HEK293 (cell line): ENCODE results near the gene CCDC138.

Experiments
- CTCF ChIA-PET: fragments of 350-600 bp; formaldehyde crosslinking; extraction: SDS; loops from one replicate; lab custom pipeline; 2021; ENCODE audit warnings: antibody characterized with exemption; lab: Yijun Ruan, JAX
- POLR2A ChIA-PET: fragments of 300-600 bp; formaldehyde crosslinking; extraction: SDS; loops from one replicate; lab custom pipeline; 2020; ENCODE audit warnings: antibody characterized with exemption, inconsistent platforms; lab: Yijun Ruan, JAX
- H3K27ac ChIP-seq: fragments of 200-500 bp; sonication (Bioruptor generic); 2 replicates; pipeline ENCODE4 v1.5.1; 2014; ENCODE audit warnings: low read depth, low read length, control low read depth, inconsistent platforms; ENCODE audit errors: extremely low read depth
- H3K36me3 ChIP-seq, 2 experiments: fragments of 200-500 bp in 1 of 2; sonication (Bioruptor generic) in 1 of 2; 1 replicate in 1 of 2; 2 replicates in 1 of 2; pipeline ENCODE4 v1.5.1; 2014 to 2017; ENCODE audit warnings: inconsistent platforms in 2 of 2, low read length in 2 of 2; ENCODE audit not compliant: control insufficient read depth in 2 of 2, insufficient read depth in 1 of 2
- H3K4me1 ChIP-seq: fragments of 200-500 bp; sonication (Bioruptor generic); 2 replicates; pipeline ENCODE4 v1.5.1; 2014; ENCODE audit warnings: mild to moderate bottlenecking, low read length, inconsistent platforms; ENCODE audit not compliant: control insufficient read depth, insufficient read depth
- H3K4me3 ChIP-seq: 2 replicates; pipeline ENCODE4 v1.5.1; 2011; ENCODE audit warnings: low read depth, mild to moderate bottlenecking, control low read depth, low read length, moderate library complexity
- H3K9me3 ChIP-seq: fragments of 200-500 bp; sonication (Bioruptor generic); 2 replicates; pipeline ENCODE4 v1.5.1; 2014; ENCODE audit warnings: low read depth, low read length, inconsistent platforms; ENCODE audit not compliant: control insufficient read depth, insufficient read depth
- IKZF3 ChIP-seq: fragments of 450-650 bp; IDR thresholded peaks from 2 replicates; pipeline ENCODE4 v1.5.0; 2018; ENCODE audit warnings: missing biosample characterization, mild to moderate bottlenecking, missing genetic modification characterization, moderate library complexity
- KLF7 ChIP-seq: fragments of 450-650 bp; formaldehyde crosslinking; IDR thresholded peaks from 2 replicates; pipeline ENCODE4 v1.5.1; 2016; ENCODE audit warnings: missing biosample characterization, missing genetic modification characterization, borderline replicate concordance
- MEIS1 ChIP-seq: sonication (generic); formaldehyde crosslinking; IDR thresholded peaks from 2 replicates; pipeline ENCODE4 v1.8.1; 2022; ENCODE audit warnings: missing genetic modification reagents, mild to moderate bottlenecking, borderline replicate concordance
- REPIN1 ChIP-seq: fragments of 450-650 bp; formaldehyde crosslinking; IDR thresholded peaks from 2 replicates; pipeline ENCODE4 v1.5.1; 2017; ENCODE audit warnings: missing biosample characterization, missing genetic modification characterization, low read depth
- SALL2 ChIP-seq: fragments of 450-650 bp; formaldehyde crosslinking; IDR thresholded peaks from 2 replicates; pipeline ENCODE4 v1.5.0; 2017; ENCODE audit warnings: missing biosample characterization, mild to moderate bottlenecking, missing genetic modification characterization, borderline replicate concordance
- SETDB1 ChIP-seq: IDR thresholded peaks from one replicate; pipeline ENCODE4 v1.6.1; 2017; ENCODE audit warnings: mild to moderate bottlenecking, low read length, moderate library complexity, mixed read lengths; ENCODE audit not compliant: insufficient read length
- ZBTB17 ChIP-seq: fragments of 450-650 bp; formaldehyde crosslinking; IDR thresholded peaks from 2 replicates; pipeline ENCODE4 v1.5.1; 2016; ENCODE audit warnings: missing biosample characterization, missing genetic modification characterization
- ZNF132 ChIP-seq: fragments of 450-650 bp; formaldehyde crosslinking; IDR thresholded peaks from 2 replicates; pipeline ENCODE4 v1.5.1; 2017; ENCODE audit warnings: missing biosample characterization, missing genetic modification characterization, borderline replicate concordance
- ZNF214 ChIP-seq: fragments of 450-650 bp; formaldehyde crosslinking; IDR thresholded peaks from 2 replicates; pipeline ENCODE4 v1.5.1; 2017; ENCODE audit warnings: missing biosample characterization, mild to moderate bottlenecking, missing genetic modification characterization, borderline replicate concordance
- ZNF394 ChIP-seq: fragments of 450-650 bp; formaldehyde crosslinking; IDR thresholded peaks from 2 replicates; pipeline ENCODE4 v1.5.1; 2016; ENCODE audit warnings: missing biosample characterization, missing genetic modification characterization, mild to moderate bottlenecking, moderate library complexity, borderline replicate concordance
- ZNF416 ChIP-seq: fragments of 450-650 bp; formaldehyde crosslinking; IDR thresholded peaks from 2 replicates; pipeline ENCODE4 v1.5.1; 2016; ENCODE audit warnings: missing biosample characterization, missing genetic modification characterization
- ZNF514 ChIP-seq: fragments of 450-650 bp; formaldehyde crosslinking; IDR thresholded peaks from 2 replicates; pipeline ENCODE4 v1.5.1; 2016; ENCODE audit warnings: missing biosample characterization, missing genetic modification characterization
- ZNF555 ChIP-seq: fragments of 450-650 bp; formaldehyde crosslinking; conservative IDR thresholded peaks from 2 replicates; pipeline ENCODE4 v1.5.1; 2017; ENCODE audit warnings: missing biosample characterization, mild to moderate bottlenecking, missing genetic modification characterization, inconsistent platforms
- ZNF558 ChIP-seq: fragments of 450-650 bp; formaldehyde crosslinking; IDR thresholded peaks from 2 replicates; pipeline ENCODE4 v1.5.1; 2016; ENCODE audit warnings: missing biosample characterization, missing genetic modification characterization
- ZNF621 ChIP-seq: fragments of 450-650 bp; formaldehyde crosslinking; IDR thresholded peaks from 2 replicates; pipeline ENCODE4 v1.5.1; 2017; ENCODE audit warnings: missing biosample characterization, missing genetic modification characterization
- ZNF747 ChIP-seq: fragments of 450-650 bp; formaldehyde crosslinking; IDR thresholded peaks from 2 replicates; pipeline ENCODE4 v1.5.1; 2016; ENCODE audit warnings: missing biosample characterization, missing genetic modification characterization
- ZNF777 ChIP-seq: fragments of 450-650 bp; formaldehyde crosslinking; IDR thresholded peaks from 2 replicates; pipeline ENCODE4 v1.5.1; 2017; ENCODE audit warnings: missing biosample characterization, missing genetic modification characterization, borderline replicate concordance
- TF ChIP-seq, protein P1 (sequence below): fragments of 450-650 bp; formaldehyde crosslinking; IDR thresholded peaks from 2 replicates; pipeline ENCODE4 v1.5.1; 2016; ENCODE audit warnings: missing biosample characterization, missing genetic modification characterization
- TF ChIP-seq, protein P2 (sequence below): fragments of 450-650 bp; formaldehyde crosslinking; conservative IDR thresholded peaks from 2 replicates; pipeline ENCODE4 v1.5.1; 2016; ENCODE audit warnings: low read depth, missing biosample characterization, missing genetic modification characterization

Gene CCDC138

DNA sequence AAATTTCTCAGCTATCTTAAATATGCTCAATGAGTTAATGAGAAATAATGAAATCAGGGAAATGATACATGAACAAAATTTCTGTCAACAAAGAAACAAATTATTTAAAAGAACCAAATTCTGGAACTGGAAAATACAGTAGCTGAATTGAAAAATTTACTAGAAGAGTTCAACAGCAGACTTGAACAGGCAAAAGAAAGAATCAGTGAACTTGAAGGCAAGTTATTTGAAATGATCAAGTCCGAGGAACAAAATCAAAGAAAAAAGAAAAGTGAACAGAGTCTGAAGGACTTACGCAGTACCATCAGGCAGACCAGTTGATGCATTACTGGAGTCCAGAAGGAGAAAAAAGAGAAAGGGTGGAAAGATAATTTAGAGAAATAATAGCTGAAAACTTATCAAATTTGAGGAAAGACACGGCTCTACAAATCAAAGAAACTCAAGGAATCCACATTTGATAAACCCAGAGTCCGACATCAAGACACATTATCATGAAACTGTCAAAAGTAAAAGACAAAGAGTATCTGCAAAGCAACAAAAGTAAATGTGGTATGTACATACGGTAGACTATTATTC, 83.6 kb downstream of the CCDC138 start:
- Histone ChIP-seq H3K36me3 (peaks cover 6 to 41% of the 10 kb centered on the region in 2 experiments), H3K9me3 (no peaks in the 10 kb centered on the region), H3K4me1 (no peaks in the 10 kb centered on the region), H3K27ac (no peak overlapping the region), H3K4me3 (no peak overlapping the region)
- CTCF ChIA-PET, result no interaction called here
- POLR2A ChIA-PET, result no interaction called here
- TF ChIP-seq SETDB1, result peak; percentile 76
- peak; percentile 64; the same call in 1 of the 2 replicates for TF ChIP-seq ZNF558 (tag by site-specific recombination)
- TF ChIP-seq ZNF621 (tag by site-specific recombination), result no peak
- TF ChIP-seq ZNF416, result no peak

DNA sequence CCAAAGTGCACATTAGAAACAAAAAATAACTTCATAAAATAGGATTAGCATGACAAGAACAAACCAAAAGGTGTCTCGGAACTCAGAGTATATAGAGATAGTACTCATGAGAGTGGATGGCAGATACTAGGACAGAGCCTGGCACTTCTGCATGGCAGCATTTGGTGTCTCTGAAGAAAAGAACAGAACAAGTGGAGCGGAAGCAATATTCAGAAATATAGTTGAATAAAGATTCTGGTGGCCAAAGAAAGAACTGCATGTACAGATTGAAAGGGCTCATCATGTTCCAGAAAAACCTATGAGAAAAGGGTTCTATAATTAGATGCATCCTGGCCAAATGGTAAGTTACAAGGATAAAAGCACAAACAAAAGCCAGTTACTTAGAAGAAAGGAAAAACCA, 90.9 kb downstream of the CCDC138 start:
- no peak for TF ChIP-seq ZNF555 (tag by site-specific recombination)
- no peak for TF ChIP-seq ZBTB17 (tag by site-specific recombination)
- TF ChIP-seq SALL2 (tag by site-specific recombination), result no peak
- TF ChIP-seq ZNF214 (tag by site-specific recombination), result no peak
- no peak for TF ChIP-seq ZNF777 (tag by site-specific recombination)
- no peak for TF ChIP-seq ZNF132 (tag by site-specific recombination)
- TF ChIP-seq ZNF394, result no peak
- no peak for TF ChIP-seq ZNF514 (tag by site-specific recombination)
- no peak for TF ChIP-seq IKZF3 (tag by site-specific recombination)
- TF ChIP-seq, protein P1, sequence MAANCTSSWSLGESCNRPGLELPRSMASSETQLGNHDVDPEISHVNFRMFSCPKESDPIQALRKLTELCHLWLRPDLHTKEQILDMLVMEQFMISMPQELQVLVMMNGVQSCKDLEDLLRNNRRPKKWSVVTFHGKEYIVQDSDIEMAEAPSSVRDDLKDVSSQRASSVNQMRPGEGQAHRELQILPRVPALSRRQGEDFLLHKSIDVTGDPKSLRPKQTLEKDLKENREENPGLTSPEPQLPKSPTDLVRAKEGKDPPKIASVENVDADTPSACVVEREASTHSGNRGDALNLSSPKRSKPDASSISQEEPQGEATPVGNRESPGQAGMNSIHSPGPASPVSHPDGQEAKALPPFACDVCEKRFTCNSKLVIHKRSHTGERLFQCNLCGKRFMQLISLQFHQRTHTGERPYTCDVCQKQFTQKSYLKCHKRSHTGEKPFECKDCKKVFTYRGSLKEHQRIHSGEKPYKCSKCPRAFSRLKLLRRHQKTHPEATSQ (tag by site-specific recombination), result no peak
- TF ChIP-seq ZNF747 (tag by site-specific recombination), result no peak
- TF ChIP-seq MEIS1 (CRISPR knock-in tag), result no peak
- TF ChIP-seq KLF7 (tag by site-specific recombination), result no peak
- TF ChIP-seq REPIN1 (tag by site-specific recombination), result no peak
- TF ChIP-seq, protein P2, sequence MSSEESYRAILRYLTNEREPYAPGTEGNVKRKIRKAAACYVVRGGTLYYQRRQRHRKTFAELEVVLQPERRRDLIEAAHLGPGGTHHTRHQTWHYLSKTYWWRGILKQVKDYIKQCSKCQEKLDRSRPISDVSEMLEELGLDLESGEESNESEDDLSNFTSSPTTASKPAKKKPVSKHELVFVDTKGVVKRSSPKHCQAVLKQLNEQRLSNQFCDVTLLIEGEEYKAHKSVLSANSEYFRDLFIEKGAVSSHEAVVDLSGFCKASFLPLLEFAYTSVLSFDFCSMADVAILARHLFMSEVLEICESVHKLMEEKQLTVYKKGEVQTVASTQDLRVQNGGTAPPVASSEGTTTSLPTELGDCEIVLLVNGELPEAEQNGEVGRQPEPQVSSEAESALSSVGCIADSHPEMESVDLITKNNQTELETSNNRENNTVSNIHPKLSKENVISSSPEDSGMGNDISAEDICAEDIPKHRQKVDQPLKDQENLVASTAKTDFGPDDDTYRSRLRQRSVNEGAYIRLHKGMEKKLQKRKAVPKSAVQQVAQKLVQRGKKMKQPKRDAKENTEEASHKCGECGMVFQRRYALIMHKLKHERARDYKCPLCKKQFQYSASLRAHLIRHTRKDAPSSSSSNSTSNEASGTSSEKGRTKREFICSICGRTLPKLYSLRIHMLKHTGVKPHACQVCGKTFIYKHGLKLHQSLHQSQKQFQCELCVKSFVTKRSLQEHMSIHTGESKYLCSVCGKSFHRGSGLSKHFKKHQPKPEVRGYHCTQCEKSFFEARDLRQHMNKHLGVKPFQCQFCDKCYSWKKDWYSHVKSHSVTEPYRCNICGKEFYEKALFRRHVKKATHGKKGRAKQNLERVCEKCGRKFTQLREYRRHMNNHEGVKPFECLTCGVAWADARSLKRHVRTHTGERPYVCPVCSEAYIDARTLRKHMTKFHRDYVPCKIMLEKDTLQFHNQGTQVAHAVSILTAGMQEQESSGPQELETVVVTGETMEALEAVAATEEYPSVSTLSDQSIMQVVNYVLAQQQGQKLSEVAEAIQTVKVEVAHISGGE (tag by site-specific recombination), result no peak
- ChIA-PET CTCF (no interaction called here), POLR2A (no interaction called here)
- no peaks in the 10 kb centered on the region; the same call in 1 of the 2 replicates for H3K9me3 ChIP-seq
- no peak overlapping the region for H3K4me3 ChIP-seq
- H3K27ac ChIP-seq, result no peak overlapping the region
- no peaks in the 10 kb centered on the region for H3K4me1 ChIP-seq
- H3K36me3 ChIP-seq, result peaks cover 27% of the 10 kb centered on the region in 2 experiments
